Measurements from ENCODE around the gene S1PR2. TPM values are rescaled to one million over a fixed set of nuclear protein-coding genes. Genes with fewer than 3 reads are reported as not detected.

S1PR2 gene
- total and polyA plus RNA-seq, 9 of the 15 experiments (the other 6 are each of a cell fraction or from before 2014, with no cell fraction given), result 1.5 to 3.9 (median 2.0) TPM

GRCh38 chr19:10219678-10220077, 11.5 kb downstream of the S1PR2 start (continued):
- TF ChIP-seq TRIM25 (IDR thresholded peaks at IDR 0.05; ENCODE audit: borderline replicate concordance), result no peak
- peak; percentile 79 for TF ChIP-seq ZBTB40 (IDR thresholded peaks at IDR 0.05)
- no peak for TF ChIP-seq ZBTB40 (CRISPR knock-in tag; IDR thresholded peaks at IDR 0.05)

All from K562 (cell line).